Mesenteric fat pad (tissue), 1 donor: ENCODE results near the gene RBM15. TPM values are rescaled to one million over a fixed set of nuclear protein-coding genes. Genes with fewer than 3 reads are reported as not detected.

Experiments
- DNase-seq: peaks from one replicate; pipeline ENCODE4 v3.0.0-alpha.2; 2020; ENCODE audit warnings: low spot score
- long read RNA-seq: library from polyadenylated mRNA; unstranded; transcript quantifications from one replicate; pipeline ENCODE4 v2.0.0, GENCODE V29; 2020
- total RNA-seq: library from RNA; stranded (reverse); fragmentation: NEBNext Ultra II Directional; extraction: Animal tissue kit (Norgen Biotek cat#: 25700); gene quantifications from one replicate; pipeline ENCODE4 v1.2.1, GENCODE V29; 2021
- donor health status: DM: yes; HTN: yes; CAD: no.

Gene RBM15, protein sequence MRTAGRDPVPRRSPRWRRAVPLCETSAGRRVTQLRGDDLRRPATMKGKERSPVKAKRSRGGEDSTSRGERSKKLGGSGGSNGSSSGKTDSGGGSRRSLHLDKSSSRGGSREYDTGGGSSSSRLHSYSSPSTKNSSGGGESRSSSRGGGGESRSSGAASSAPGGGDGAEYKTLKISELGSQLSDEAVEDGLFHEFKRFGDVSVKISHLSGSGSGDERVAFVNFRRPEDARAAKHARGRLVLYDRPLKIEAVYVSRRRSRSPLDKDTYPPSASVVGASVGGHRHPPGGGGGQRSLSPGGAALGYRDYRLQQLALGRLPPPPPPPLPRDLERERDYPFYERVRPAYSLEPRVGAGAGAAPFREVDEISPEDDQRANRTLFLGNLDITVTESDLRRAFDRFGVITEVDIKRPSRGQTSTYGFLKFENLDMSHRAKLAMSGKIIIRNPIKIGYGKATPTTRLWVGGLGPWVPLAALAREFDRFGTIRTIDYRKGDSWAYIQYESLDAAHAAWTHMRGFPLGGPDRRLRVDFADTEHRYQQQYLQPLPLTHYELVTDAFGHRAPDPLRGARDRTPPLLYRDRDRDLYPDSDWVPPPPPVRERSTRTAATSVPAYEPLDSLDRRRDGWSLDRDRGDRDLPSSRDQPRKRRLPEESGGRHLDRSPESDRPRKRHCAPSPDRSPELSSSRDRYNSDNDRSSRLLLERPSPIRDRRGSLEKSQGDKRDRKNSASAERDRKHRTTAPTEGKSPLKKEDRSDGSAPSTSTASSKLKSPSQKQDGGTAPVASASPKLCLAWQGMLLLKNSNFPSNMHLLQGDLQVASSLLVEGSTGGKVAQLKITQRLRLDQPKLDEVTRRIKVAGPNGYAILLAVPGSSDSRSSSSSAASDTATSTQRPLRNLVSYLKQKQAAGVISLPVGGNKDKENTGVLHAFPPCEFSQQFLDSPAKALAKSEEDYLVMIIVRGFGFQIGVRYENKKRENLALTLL
- total RNA-seq: 21.1 TPM
- long read RNA-seq, transcript RBM15-202 (2 exons, 3,316 nt): major isoform, 10 of 13 reads
- long read RNA-seq, partial matches to known transcripts: 0 of 13 reads
- long read RNA-seq, other reads (novel, unspliced or antisense): 2 of 13 reads

DNA sequence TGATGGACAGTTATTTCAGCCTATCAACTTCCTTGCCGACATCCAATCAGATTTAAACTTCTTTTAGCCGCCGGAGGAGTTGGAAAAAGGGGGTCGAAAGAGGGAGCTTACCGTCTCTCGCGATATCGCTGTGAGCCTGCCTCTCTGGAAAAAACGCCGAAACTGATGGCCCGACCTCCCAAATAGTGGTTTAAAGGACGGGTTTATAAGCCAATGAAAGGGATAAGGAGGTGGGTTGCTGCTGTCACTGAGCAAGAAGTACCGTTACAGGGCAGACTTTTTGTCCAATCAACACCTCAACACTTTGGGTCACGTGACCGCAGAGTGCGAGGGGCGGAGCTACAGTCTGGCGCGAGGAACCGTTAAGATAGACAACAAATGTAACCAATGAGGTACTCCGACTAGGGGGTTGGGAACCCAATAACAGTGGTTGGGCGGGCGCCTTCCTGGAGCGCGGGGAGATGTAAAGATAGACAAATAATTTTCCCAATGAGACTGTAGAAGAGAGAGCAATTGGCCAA is at the start of gene RBM15:
RBM15 (plus strand) TSS at position 492 of the 521 bp plus-strand sequence; CDS start at position 521, 29 bp downstream.
- peak; percentile 98 for DNase-seq

DNA sequence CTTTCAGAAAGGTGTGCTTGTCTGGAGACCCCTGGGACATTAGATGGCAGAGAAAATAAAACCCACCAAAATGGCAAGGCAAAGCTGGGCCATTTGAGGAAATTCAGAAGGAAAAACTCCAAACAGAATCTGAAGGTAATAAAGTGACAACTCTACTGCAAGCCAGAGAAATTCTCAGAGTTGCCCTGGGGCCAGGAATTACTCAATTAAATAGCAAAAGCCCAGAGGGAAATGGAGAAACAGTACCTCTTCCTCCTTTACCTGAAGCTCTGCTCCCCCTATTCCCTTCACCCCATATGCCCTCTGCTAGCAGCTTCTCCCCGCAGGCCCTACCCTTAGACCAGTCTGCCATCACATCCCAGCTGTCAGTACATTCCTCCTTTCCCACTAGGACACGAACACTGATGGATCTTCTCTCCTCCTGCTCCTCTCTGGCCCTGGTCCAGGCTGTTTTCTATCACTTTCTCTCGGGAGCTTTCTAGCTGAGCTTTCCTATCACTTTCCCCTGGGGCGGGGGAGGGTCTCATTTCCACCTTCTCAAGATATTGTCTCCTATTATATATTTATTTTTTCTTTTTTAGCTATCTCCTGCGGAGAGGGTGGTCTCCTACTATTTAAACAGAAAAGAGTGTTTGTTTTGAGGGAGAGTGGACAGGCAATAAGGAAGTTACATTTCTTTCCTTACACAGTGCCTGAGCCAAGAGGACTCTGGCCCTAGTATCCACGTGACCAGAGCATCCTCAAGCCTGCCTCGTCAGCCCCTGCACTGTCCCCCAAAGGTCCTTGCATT is 47.7 kb upstream of the RBM15 start:
- DNase-seq: no peak

DNA sequence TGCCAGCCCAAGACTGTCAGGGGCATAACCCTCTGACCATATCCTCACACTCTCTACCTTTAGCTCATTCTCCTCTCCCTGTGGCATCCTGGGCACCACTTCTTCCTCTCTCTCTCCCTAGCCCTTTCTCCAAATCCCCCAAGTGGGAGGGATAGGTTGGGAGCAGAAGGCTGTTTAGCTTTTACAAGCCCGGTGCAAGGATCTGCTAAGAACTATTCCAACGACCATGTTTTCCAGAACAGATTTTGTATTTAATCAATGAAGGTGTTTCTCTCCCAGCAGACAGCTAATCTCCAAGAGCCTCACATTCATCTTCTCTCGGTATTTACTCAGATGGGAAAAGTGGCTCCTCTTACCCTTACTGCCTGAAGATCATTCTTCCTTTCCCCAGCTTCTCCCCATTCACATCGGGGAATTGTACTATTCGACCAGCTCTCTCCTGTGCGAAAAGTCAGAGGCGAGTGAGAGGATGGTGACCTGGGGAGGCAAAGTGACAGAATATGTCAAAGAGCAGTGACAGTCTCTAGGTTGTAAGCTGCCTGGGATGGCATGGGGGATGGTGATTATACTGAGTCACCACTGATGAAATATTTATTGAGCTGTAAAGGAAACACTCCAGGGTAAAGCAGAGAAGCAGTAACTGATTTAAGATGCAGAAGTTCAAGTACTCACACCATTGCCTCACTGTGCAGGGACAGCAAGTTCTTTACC is 47.0 kb upstream of the RBM15 start:
- DNase-seq: no peak

DNA sequence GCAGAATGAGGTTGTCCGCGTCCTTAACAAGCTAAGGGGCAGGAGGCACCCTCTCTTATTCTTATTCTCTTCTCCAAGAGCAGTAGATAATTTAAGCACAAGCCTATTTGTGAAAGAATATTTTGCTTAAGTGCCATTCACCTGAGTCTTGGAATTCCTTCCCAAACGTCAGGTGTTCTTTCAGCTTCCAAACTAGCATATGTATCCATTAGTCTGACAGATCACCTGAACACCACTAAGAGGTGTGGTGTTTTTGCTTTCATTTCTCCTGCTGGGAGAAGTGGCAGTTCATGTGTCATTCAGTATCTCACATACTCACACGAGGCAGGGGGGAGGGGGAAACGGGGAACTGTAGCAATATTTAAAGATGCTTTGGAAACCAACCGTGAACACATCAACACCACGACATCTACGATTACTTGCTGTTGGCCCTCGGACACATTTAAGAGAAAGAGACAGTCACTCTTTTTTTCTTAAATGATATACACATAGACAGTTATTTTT is 45.5 kb upstream of the RBM15 start:
- no peak for DNase-seq

DNA sequence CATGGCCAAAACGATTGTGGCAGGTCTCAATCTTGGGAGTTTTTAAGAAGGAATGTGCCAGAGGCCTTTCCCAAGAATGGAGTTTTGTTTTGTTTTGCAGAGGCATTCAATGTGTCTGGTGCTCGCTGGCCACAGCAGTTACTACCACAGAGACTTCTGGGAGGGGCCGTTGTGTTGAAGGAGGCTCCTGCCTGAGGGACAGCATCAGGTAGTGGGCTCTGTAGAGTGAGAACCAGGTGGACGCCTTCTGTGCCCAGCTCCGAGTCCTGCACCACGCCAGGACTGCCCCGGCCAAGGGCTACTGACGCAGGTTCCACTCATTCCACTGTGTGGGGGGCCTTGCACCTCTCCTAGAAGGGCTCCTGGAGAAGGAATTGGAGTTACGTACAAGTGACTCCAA is 44.9 kb upstream of the RBM15 start:
- no peak for DNase-seq

DNA sequence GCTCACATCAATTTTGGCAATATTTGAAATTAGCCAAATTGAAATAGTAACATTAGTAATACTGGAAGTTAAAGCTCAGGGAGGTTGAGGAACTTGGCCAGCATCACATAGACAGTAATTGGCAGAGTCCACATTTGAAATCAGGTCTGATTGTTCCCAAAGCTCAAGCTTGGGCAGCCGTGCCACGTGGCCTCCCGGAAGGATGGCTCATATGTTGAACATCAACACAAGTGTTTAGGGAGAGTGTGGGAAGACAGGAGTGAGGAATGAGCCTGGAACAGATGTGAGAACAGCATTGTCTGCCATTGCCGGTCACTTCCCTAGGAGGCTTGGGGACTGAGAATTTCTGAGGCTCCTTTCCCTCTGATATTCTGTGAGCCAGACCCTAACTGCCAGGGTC is 40.2 kb upstream of the RBM15 start:
- DNase-seq: no peak

DNA sequence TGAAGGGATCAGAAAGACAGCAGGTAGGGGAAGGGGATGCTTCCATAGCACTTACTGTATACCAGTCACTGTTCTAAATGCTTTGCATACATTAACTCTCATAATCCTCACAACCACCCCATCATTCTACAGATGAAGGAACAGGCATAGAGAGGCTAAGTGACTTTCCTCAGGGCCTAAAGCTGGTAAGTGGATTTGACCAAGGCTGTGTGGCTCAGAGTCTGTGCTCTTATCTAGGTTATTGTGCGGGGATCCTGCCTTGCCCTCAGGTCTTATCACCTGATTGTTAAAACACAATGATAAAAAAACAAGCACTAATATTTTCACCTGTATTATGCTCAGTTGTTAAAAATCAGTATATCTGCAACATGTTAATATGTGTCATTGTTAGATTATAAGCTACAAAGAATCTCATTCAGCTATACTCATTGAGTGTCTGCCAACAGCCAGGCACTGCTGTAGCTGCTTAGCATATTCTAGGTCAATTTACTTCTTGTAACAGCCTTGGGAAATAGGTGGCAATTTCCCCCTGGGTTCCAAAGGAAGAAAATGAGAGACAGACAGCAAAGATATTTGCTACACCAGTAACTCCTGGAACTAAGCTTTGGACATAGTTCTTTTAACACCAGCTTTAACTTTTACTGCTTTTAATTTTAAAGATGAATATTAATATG is 38.6 kb upstream of the RBM15 start:
- DNase-seq: no peak

DNA sequence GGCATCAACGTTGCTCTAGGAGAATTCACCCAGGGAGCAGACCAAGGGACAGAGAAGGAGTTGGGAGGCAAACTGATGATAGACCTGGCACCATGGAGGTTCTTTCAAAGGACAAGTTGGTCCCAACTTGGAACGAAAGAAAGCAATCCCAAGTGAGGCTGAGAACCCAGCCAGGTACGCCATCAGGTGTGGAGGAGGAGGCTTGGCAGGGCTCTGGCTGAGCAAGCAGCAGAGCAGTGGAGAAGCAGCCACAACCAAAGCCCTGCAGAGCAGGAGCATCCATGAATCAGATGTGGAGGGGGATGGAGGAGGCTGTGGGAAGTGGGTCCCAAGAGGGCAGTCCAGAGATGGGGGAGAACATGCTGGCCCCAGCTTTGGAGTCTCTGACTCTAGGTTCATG is 36.3 kb upstream of the RBM15 start:
- DNase-seq: no peak

DNA sequence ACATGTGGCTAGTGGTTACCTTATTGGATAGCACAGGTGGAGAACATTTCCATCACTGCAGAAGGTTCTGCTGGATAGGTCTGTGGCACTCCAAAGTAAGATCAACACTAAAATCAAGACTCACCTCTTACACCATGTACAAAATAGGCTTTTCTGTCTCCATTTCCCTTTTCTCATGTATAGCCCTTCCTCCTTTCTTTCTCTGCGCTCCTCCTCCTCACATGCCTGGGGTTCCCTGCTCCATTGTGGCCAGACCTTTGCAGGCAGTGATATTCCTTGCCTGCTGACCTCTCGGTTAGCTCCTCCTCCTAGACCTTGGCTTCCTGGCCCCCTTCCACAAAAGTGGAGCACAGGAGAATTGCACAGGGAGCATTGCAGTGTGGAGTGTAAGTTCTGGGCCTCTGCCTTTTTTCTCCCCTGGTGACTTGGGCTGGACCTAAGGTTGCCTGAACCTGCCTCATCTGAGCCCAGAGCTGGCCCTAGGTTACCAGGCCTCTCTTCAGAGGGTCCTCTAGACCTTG is 33.2 kb upstream of the RBM15 start:
- no peak for DNase-seq

DNA sequence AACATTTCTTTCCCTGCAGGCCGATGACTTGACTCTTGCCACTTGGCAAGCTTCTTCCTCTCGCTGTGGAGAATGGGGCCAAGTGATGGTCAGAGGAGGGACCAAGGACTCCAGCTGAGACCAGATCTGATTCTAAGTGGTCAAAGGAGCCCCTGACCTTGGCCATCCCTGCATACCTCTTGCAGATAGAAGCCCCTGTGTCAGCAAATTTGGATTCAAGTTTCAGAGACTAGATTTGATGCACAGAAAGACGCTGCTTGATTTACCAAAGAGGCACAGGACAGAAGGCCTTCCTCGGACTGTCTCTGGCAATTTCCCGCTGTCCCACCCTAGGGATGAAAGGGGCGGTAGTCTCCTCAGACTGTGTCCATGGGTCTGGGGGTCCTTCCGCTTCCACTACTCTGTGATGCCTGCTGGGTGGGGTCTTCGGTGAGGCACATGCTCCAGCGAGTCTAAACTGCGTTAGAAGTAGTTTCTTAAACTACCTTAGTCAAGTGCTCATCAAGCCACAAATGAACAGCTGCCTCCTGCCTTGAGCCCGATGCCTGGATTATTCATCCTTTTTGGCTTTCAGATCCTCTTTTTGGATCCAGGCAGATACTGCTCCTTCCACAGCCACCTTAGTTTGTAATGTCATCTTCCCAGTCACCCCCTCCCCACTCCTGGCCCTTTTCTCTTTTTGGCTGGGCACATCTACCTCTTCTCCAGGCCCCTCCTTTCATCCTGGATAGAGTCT is 31.8 kb upstream of the RBM15 start:
- no peak for DNase-seq

DNA sequence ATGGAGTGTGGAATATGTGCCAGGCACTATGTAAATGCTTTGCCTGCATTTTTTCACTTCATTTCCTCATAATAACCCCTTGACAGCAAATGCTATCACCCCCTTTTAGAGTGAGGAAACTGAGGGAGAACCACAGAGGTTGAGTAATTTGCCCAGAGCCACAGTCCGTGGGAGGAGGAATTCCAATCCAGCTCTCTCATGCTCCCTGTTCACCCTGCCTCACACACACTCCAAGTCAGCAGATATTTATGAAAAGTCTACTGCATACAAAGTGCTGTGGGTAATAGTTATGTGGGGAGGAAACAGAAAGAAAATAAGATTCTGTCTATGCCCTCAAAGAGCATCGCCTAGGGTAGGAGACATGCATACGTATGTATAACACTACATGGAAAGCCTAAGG is 30.9 kb upstream of the RBM15 start:
- no peak for DNase-seq

DNA sequence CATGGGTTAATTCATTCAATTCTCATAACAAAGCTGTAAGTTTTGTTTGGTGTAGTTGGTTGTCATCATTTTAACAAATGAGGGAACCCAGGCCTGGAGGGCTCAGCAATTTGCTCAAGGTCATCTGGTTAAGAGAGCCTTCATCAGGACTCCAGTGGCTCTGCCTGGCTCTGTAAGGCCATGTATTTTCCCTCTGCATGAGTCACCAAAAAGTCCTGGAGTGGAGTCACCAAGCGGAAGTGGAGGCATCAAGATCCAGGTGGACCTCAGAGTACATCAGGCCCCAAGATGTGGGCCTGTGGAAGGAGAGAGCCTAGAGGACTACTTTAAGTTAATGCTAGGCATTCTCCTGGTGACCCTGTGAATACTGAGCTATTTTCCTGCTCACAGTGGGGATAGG is 30.0 kb upstream of the RBM15 start:
- no peak for DNase-seq

DNA sequence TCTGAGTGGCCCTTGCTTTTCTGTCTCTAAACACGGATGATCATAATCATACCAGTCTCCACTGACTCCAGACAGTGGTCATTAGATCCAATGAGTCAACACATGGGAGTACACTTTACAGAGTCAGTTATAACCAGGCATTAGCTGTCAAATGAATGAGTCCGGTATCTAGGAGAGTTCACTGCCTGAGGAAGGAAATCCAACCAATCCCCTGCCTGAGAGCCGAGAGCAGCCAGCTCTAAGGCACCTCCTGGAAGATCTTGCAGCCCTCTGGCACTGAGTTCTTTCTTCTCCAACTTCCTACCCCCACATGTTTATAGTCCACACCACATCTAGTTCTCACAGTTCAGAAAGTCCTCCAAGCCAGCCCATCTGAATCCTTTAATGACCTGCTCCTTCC is 29.4 kb upstream of the RBM15 start:
- DNase-seq: no peak

DNA sequence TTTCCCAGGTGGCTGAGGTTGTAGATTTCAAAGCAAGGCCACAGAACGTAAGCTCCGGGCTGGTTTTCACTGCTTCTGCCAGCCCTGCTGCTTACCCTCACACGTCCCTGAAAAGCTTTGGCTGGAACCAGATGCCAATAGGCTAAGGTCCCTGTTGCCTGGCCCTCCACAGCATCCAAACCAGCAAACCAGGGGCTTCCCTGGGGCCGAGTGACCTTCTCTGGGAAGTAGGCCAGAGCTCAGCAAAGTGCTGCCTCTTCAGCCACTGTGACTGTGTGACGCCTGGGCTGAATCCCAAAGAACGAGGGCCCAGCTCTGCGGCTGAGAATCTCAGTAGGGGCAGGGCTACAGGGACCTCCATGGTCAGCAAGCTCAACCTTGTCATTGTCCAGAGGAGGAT is 28.9 kb upstream of the RBM15 start:
- no peak for DNase-seq

DNA sequence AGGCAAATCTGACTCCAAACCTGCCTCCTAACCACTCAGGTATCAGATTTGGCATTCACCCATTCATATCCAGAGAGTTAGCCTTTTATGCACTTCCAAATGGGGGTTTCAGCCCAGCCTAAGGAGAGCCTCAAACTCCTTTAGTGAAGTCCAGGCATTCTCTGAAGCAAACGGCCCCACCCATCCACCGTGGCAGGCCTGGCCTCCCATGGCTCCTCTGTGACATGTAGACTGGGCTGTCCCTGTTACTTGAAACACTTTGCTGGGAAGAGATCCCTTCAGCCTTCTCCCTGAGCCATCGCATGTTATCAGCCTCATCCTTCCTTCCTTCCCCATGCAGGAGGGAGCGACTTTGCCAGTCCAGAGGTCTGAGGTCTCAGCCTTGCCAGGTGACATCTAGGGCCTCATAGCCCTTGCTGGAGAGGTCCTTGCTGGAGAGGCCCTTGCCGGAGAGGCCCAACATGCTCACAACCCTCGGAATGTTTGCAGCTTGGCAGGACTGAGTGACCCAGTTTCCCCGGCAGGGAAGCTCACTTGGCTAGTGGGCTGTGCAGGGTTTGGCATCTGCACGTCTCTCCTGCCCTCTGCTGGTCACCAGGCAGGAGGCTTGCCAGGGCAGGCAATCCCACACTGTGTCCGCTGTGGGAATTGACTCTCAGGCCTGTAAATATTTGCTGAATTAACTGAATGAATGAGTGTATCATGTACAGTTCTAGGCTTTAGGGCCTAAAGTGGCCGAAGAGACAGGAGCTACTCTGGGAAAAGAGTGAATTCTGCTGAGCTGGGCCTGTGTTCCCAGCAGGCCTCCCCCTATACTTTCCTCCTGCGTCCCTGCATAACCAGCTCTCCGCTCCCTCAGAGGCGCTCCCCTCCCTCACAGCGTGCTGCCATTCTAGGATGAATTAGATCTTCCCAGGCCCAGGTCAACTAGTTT is 26.7 kb upstream of the RBM15 start:
- no peak for DNase-seq

DNA sequence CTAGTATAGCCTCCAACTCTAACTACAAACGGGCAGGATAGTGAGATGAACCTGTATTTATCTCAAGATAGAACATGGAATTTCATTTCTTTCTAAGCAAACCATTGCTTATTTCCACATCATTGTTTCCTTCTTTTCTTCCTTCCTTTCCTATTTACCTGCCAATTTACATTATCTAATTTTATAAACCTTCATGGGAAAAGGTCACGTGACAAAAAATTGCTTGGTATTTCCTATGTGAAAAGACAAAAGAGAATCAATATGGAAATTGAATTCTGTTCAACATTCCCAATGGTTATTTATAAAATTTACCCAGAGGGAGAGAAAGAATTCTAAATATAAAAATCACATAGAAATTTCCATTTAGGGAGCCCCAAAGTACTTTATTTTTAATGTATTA is 22.4 kb upstream of the RBM15 start:
- no peak for DNase-seq

DNA sequence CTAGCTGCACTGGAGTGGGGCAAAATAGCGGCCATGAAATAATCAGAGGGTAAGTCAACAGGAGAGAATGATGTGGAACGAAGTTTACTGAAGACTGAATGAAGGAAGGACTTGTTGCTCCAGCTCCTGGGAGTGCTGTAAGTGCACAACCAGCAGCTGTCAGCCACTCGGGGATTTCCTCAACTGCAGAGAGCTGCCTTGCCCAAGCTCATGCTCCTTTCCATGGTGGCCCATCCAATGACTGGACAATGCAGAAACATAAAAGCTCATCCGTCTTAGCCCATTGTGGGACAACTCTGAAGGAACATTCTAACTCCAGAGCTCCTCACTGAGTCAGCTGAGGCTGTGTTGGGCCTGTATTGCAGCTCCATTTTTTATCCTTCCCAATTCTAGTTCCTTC is 21.1 kb upstream of the RBM15 start:
- DNase-seq: no peak
